OCI-LY1 (cell line): ENCODE data around the gene MAGI2.

ENCODE experiments used
- H2AFZ ChIP-seq: fragments of 200-600 bp; sonication (generic), shearing (Covaris generic); 2 replicates; pipeline ENCODE4 v1.6.0; 2014; ENCODE audit warnings: antibody characterized with exemption, mild to moderate bottlenecking, low read length
- H3F3A ChIP-seq: fragments of 200-600 bp; sonication (generic), shearing (Covaris generic); 2 replicates; pipeline ENCODE4 v1.6.0; 2014; ENCODE audit warnings: mild to moderate bottlenecking, antibody characterized with exemption, low read length, moderate library complexity; ENCODE audit not compliant: insufficient read depth
- H3K27ac ChIP-seq: fragments of 200-600 bp; sonication (generic); 2 replicates; pipeline ENCODE4 v1.5.1; 2014; ENCODE audit warnings: low read length, mixed run types, mild to moderate bottlenecking, low read depth; ENCODE audit not compliant: poor library complexity, severe bottlenecking
- H3K27me3 ChIP-seq: fragments of 200-600 bp; sonication (generic); 2 replicates; pipeline ENCODE4 v1.6.0; 2014; ENCODE audit warnings: antibody characterized with exemption, mild to moderate bottlenecking, low read length, moderate library complexity; ENCODE audit not compliant: insufficient read depth
- H3K36me3 ChIP-seq: fragments of 200-600 bp; sonication (generic); 2 replicates; pipeline ENCODE4 v1.6.1; 2014; ENCODE audit warnings: mild to moderate bottlenecking, antibody characterized with exemption, low read length, moderate library complexity, mixed read lengths; ENCODE audit not compliant: insufficient read depth
- H3K4me1 ChIP-seq: fragments of 200-600 bp; sonication (generic); 2 replicates; pipeline ENCODE4 v1.5.1; 2014; ENCODE audit warnings: mild to moderate bottlenecking, low read length, moderate library complexity; ENCODE audit not compliant: insufficient read depth, severe bottlenecking
- H3K4me2 ChIP-seq: fragments of 200-600 bp; sonication (generic), shearing (Covaris generic); 2 replicates; pipeline ENCODE4 v1.6.1; 2014; ENCODE audit warnings: low read length
- H3K4me3 ChIP-seq: fragments of 200-600 bp; sonication (generic); 2 replicates; pipeline ENCODE4 v1.5.1; 2014; ENCODE audit warnings: low read length, low read depth, mild to moderate bottlenecking, mixed read lengths; ENCODE audit not compliant: poor library complexity, severe bottlenecking
- H3K79me2 ChIP-seq: fragments of 200-600 bp; shearing (Covaris generic); 2 replicates; pipeline ENCODE4 v1.6.1; 2016; ENCODE audit warnings: mixed run types, low read length, mixed read lengths; ENCODE audit not compliant: insufficient read depth
- H3K9ac ChIP-seq: fragments of 200-600 bp; sonication (generic), shearing (Covaris generic); 2 replicates; pipeline ENCODE4 v1.6.1; 2014; ENCODE audit warnings: mild to moderate bottlenecking, low read length, mixed read lengths
- H3K9me2 ChIP-seq: fragments of 200-600 bp; sonication (generic), shearing (Covaris generic); 2 replicates; pipeline ENCODE4 v1.6.1; 2014; ENCODE audit warnings: low read depth, mild to moderate bottlenecking, low read length, mixed read lengths
- H3K9me3 ChIP-seq: fragments of 200-600 bp; shearing (Covaris generic); 2 replicates; pipeline ENCODE4 v1.6.1; 2014; ENCODE audit warnings: low read length, mixed read lengths
- H4K20me1 ChIP-seq: fragments of 200-600 bp; sonication (generic), shearing (Covaris generic); 2 replicates; pipeline ENCODE4 v1.6.0; 2016; ENCODE audit warnings: mild to moderate bottlenecking, low read length; ENCODE audit not compliant: insufficient read depth
- CTCF ChIP-seq: fragments of 200-600 bp; sonication (generic), shearing (Covaris generic); IDR thresholded peaks from 2 replicates; pipeline ENCODE4 v1.5.1; 2017; ENCODE audit warnings: mild to moderate bottlenecking, antibody characterized with exemption, low read length, moderate library complexity, mixed read lengths
- EZH2 ChIP-seq: fragments of 200-600 bp; sonication (generic), shearing (Covaris generic); IDR thresholded peaks from 2 replicates; pipeline ENCODE4 v1.8.0; 2017; ENCODE audit warnings: borderline replicate concordance, mixed run types, mild to moderate bottlenecking, antibody characterized with exemption, low read length, moderate library complexity, mixed read lengths

Gene MAGI2

DNA sequence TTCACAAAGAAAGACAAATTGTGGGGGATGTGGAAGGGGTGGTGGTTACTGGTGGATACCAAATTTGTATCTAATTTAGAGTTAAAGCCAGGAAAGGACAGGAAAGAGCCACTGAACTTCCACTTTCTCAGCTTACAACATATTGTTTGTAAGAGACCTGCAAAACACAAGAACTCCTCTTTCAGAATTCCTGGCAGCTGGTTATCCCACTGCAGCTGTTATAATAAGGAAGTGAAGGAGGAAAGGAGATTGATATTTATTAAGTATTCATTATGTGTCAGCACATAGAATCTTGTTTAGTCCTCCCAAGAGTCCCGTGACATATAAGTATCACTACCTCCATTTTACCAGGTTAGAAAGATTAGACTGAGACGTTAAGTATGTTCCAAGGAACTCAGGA lies 1173.2 kb downstream of the MAGI2 start:
- H3K9ac ChIP-seq = no peak overlapping the region
- TF ChIP-seq EZH2 (no peak), CTCF (no peak)
- H3K27me3 ChIP-seq = no peaks in the 10 kb centered on the region
- no peaks in the 10 kb centered on the region for H4K20me1 ChIP-seq
- H3K27ac ChIP-seq = no peak overlapping the region
- H3K79me2 ChIP-seq = no peaks in the 10 kb centered on the region
- no peak overlapping the region for H3K4me2 ChIP-seq
- H3K4me1 ChIP-seq = no peaks in the 10 kb centered on the region
- H3F3A ChIP-seq = no peaks in the 10 kb centered on the region
- H3K4me3 ChIP-seq = no peak overlapping the region
- no peaks in the 10 kb centered on the region for H3K9me3 ChIP-seq
- no peaks in the 10 kb centered on the region for H3K36me3 ChIP-seq
- no peak overlapping the region for H2AFZ ChIP-seq
- H3K9me2 ChIP-seq = no peaks in the 10 kb centered on the region

GRCh38 chr7:78279457-78279856 lies 1174.0 kb downstream of the MAGI2 start:
- Histone ChIP-seq H3K27me3 (no peaks in the 10 kb centered on the region), H4K20me1 (no peaks in the 10 kb centered on the region), H3K36me3 (no peaks in the 10 kb centered on the region), H3K4me1 (no peaks in the 10 kb centered on the region), H3K9ac (no peak overlapping the region), H3K27ac (no peak overlapping the region), H3K4me3 (no peak overlapping the region), H3F3A (no peaks in the 10 kb centered on the region), H3K9me2 (no peaks in the 10 kb centered on the region), H3K9me3 (no peaks in the 10 kb centered on the region), H2AFZ (no peak overlapping the region), H3K4me2 (no peak overlapping the region), H3K79me2 (no peaks in the 10 kb centered on the region)
- no peak for TF ChIP-seq EZH2
- no peak for TF ChIP-seq CTCF

DNA sequence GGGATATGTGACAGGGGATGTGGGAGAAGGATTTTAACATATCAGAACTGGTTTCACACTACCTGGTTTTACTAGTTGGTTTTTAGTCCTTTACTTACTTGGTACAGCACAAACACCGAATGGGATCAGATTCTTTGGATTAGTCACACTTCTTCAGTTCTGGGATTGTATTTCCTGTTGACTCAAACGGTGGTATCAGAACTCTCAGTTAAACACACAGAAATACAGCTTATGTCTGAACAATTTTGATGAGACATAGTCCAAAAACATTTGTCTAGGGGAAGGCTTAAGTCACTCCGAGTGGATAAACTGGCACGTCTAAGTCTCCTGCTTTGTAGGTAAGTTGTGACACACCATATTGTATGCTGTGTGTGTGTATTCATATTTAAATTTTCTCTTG lies 1174.4 kb downstream of the MAGI2 start:
- Histone ChIP-seq H3K9me2 (no peaks in the 10 kb centered on the region), H3K9ac (no peak overlapping the region), H3K36me3 (no peaks in the 10 kb centered on the region), H3K4me1 (no peaks in the 10 kb centered on the region), H3F3A (no peaks in the 10 kb centered on the region), H3K27me3 (no peaks in the 10 kb centered on the region), H4K20me1 (no peaks in the 10 kb centered on the region), H3K79me2 (no peaks in the 10 kb centered on the region), H3K4me2 (no peak overlapping the region), H3K9me3 (no peaks in the 10 kb centered on the region), H3K27ac (no peak overlapping the region), H3K4me3 (no peak overlapping the region), H2AFZ (no peak overlapping the region)
- no peak for TF ChIP-seq EZH2
- no peak for TF ChIP-seq CTCF
